GM23338 (cell line): ENCODE measurements around the gene PDE4D. TPM values are rescaled to one million over a fixed set of nuclear protein-coding genes. Genes with fewer than 3 reads are reported as not detected.
"Not testable (repeated sequence)": the region's sequence is repeated elsewhere in the genome, so short reads cannot be mapped to it uniquely, and the experiment has no call there.

ENCODE experiments used
- ATAC-seq: fragments of 200-7000 bp; cut with Tn5 transposase; 3 replicates; pipeline ENCODE4 v1.9.1; 2020
- DNase-seq: peaks from one replicate; pipeline ENCODE4 v3.0.0-alpha.2; 2015; ENCODE audit warnings: low spot score
- H2AFZ ChIP-seq: fragments of 200-600 bp; sonication (generic); 2 replicates; pipeline ENCODE4 v1.8.0; 2016; ENCODE audit warnings: antibody characterized with exemption, mild to moderate bottlenecking, moderate library complexity
- H3F3A ChIP-seq: fragments of 200-600 bp; sonication (generic); replicated peaks from 2 replicates; pipeline ENCODE4 v1.8.0; 2017; ENCODE audit warnings: antibody characterized with exemption, mixed run types, low read depth
- H3K27ac ChIP-seq: fragments of 200-600 bp; sonication (generic); 2 replicates; pipeline ENCODE4 v1.6.1; 2016; ENCODE audit warnings: low read depth
- H3K27me3 ChIP-seq: fragments of 200-600 bp; sonication (generic); 2 replicates; pipeline ENCODE4 v1.8.0; 2016; ENCODE audit warnings: mild to moderate bottlenecking, mixed run types, moderate library complexity; ENCODE audit not compliant: insufficient read depth
- H3K36me3 ChIP-seq: fragments of 200-600 bp; sonication (generic); 2 replicates; pipeline ENCODE4 v1.8.0; 2016; ENCODE audit warnings: mild to moderate bottlenecking; ENCODE audit not compliant: insufficient read depth
- H3K4me1 ChIP-seq: fragments of 200-600 bp; sonication (generic); 2 replicates; pipeline ENCODE4 v1.8.0; 2016; ENCODE audit warnings: mild to moderate bottlenecking, moderate library complexity; ENCODE audit not compliant: insufficient read depth
- H3K4me2 ChIP-seq: fragments of 200-600 bp; sonication (generic); 2 replicates; pipeline ENCODE4 v1.7.1; 2017; ENCODE audit warnings: mixed run types
- H3K4me3 ChIP-seq: fragments of 200-600 bp; sonication (generic); 2 replicates; pipeline ENCODE4 v1.6.1; 2016; ENCODE audit warnings: mixed run types
- H3K79me2 ChIP-seq: fragments of 200-600 bp; sonication (generic); replicated peaks from 2 replicates; pipeline ENCODE4 v1.8.0; 2017; ENCODE audit warnings: mild to moderate bottlenecking; ENCODE audit not compliant: insufficient read depth
- H3K9me2 ChIP-seq: fragments of 200-600 bp; sonication (generic); 2 replicates; pipeline ENCODE4 v1.8.0; 2017; ENCODE audit not compliant: insufficient read depth
- H4K20me1 ChIP-seq: fragments of 200-600 bp; sonication (generic); replicated peaks from 2 replicates; pipeline ENCODE4 v1.8.0; 2017; ENCODE audit warnings: mild to moderate bottlenecking; ENCODE audit not compliant: insufficient read depth
- H3K27ac Mint-ChIP-seq: 2 replicates; pipeline ENCODE4 v1.8.0; 2020; ENCODE audit warnings: inconsistent platforms, mild to moderate bottlenecking, moderate library complexity, mixed read lengths
- H3K27me3 Mint-ChIP-seq: 3 replicates; pipeline ENCODE4 v1.8.0; 2022; ENCODE audit warnings: low read depth, mild to moderate bottlenecking, moderate library complexity, mixed read lengths, inconsistent platforms; ENCODE audit not compliant: insufficient read depth, poor library complexity
- H3K36me3 Mint-ChIP-seq: 3 replicates; pipeline ENCODE4 v1.8.0; 2021; ENCODE audit warnings: low read depth, mild to moderate bottlenecking, inconsistent platforms, moderate library complexity, mixed read lengths
- H3K4me1 Mint-ChIP-seq: 3 replicates; pipeline ENCODE4 v1.8.0; 2020; ENCODE audit warnings: mild to moderate bottlenecking, inconsistent platforms, mixed read lengths
- H3K4me3 Mint-ChIP-seq: 3 replicates; pipeline ENCODE4 v1.8.0; 2021; ENCODE audit warnings: moderate library complexity, mild to moderate bottlenecking, inconsistent platforms, mixed read lengths
- H3K9me3 Mint-ChIP-seq: 3 replicates; pipeline ENCODE4 v1.8.0; 2020; ENCODE audit warnings: moderate library complexity, mild to moderate bottlenecking, inconsistent platforms, mixed read lengths
- CREB1 ChIP-seq: fragments of 250-450 bp; sonication (Bioruptor Pico); IDR thresholded peaks from 2 replicates; pipeline ENCODE4 v1.5.0; 2020; ENCODE audit warnings: low read depth, mild to moderate bottlenecking, moderate library complexity
- EZH2phosphoT487 ChIP-seq: fragments of 200-600 bp; sonication (generic); IDR thresholded peaks from one replicate; pipeline ENCODE4 v1.8.1; 2018; ENCODE audit warnings: antibody characterized with exemption; ENCODE audit not compliant: unreplicated experiment
- POLR2AphosphoS5 ChIP-seq: IDR thresholded peaks from 2 replicates; pipeline ENCODE4 v1.6.1; 2016; ENCODE audit warnings: antibody characterized with exemption, low read depth
- polyA plus RNA-seq: library from polyadenylated mRNA; unstranded; fragments of >200 nt; fragmentation: Nextera tagmentation; extraction: Ambion mirVana; gene quantifications from 2 replicates; pipeline ENCODE4 v1.2.1, GENCODE V29; 2016
- total RNA-seq: library from RNA; depleted of rRNA; stranded (reverse); fragments of >200 nt; shearing (Covaris generic); gene quantifications from 2 replicates; pipeline ENCODE4 v1.2.3, GENCODE V29; 2014
- TF ChIP-seq, protein P1 (sequence below), 2 experiments: fragments of 200-600 bp in 1 of 2; sonication (generic) in 1 of 2; conservative IDR thresholded peaks; 2 replicates each; pipeline versions ENCODE4 v1.5.1 to v1.6.1; 2016 to 2017; ENCODE audit warnings: antibody characterized with exemption in 2 of 2, low read depth in 2 of 2, mild to moderate bottlenecking in 2 of 2, moderate library complexity in 1 of 2

Gene PDE4D
- total and polyA plus RNA-seq, 2 experiments from 2014 or later: 2.1 to 4.7 TPM

DNA sequence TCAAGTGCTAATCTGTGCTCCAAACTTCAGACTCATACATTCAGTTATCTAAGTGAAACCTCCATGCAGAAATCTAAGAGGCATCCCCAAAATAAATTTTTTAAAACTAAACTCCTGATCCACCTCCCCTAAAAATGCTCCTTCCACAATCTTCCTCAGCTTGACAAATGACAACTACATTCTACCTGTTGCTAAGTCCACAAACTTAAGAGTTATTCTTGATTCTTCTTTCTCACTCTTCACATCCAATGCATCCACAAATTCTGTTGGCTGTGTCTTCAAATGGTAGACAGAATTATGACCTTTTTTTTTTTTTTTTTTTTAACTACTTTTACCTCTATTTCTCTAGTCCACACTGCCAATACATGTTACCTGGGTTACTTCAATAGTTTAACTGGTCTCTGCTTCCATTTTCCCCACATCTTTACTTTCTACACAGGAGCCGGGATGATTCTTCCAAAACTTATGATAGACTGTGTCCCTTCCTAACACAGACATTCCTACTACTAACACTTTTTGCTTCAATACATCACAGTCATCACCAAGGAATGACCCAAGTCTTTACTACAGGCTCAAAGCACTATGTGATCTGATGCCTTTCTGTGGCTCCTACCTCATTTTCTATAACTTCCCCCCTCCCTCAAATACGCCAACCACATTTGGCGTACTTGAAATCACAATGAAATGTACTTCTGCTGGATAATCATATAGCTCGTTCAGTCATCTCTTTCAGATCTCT is 143.6 kb downstream of the PDE4D start:
- Histone ChIP-seq H3K4me3 (no peak overlapping the region), H3K79me2 (no peaks in the 10 kb centered on the region), H2AFZ (no peak overlapping the region), H3K27me3 (no peaks in the 10 kb centered on the region), H3K4me2 (no peak overlapping the region), H3K36me3 (no peaks in the 10 kb centered on the region), H3F3A (no peaks in the 10 kb centered on the region), H4K20me1 (no peaks in the 10 kb centered on the region), H3K4me1 (no peaks in the 10 kb centered on the region; the same call in 1 of the 2 replicates), H3K27ac (no peak overlapping the region), H3K9me2 (0 out of 2 replicates have a peak, but pooled peaks cover 4% of the 10 kb centered on the region)
- TF ChIP-seq POLR2AphosphoS5: no peak
- no peak for TF ChIP-seq CREB1 (CRISPR knock-in tag)
- DNase-seq (no peak), ATAC-seq (no peak)
- no peaks in the 10 kb centered on the region for H3K4me1 Mint-ChIP-seq
- H3K27me3 Mint-ChIP-seq: no peaks in the 10 kb centered on the region
- H3K4me3 Mint-ChIP-seq: no peak overlapping the region
- no peaks in the 10 kb centered on the region for H3K9me3 Mint-ChIP-seq
- H3K27ac Mint-ChIP-seq: no peak overlapping the region
- no peaks in the 10 kb centered on the region for H3K36me3 Mint-ChIP-seq

DNA sequence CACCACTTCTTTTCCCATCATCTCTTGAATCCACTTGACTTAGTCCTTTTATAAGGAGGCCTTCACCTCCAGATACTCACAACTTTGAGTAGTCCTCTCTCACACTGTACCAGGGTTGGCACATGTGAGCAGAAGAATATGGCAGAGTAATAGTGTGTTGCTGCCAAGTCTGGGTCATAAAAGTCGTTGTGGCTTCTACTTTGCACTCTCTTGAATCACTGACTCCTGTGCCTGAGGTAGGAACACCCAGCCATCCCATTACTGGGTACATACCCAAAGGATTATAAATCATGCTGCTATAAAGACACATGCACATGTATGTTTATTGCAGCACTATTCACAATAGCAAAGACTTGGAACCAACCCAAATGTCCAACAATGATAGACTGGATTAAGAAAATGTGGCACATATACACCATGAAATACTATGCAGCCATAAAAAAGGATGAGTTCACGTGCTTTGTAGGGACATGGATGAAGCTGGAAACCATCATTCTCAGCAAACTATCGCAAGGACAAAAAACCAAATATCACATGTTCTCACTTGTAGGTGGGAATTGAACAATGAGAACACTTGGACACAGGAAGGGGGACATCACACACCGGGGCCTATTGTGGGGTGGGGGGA is 145.4 kb downstream of the PDE4D start:
- H3K4me3 ChIP-seq, H3K27ac ChIP-seq: not testable (repeated sequence)

DNA sequence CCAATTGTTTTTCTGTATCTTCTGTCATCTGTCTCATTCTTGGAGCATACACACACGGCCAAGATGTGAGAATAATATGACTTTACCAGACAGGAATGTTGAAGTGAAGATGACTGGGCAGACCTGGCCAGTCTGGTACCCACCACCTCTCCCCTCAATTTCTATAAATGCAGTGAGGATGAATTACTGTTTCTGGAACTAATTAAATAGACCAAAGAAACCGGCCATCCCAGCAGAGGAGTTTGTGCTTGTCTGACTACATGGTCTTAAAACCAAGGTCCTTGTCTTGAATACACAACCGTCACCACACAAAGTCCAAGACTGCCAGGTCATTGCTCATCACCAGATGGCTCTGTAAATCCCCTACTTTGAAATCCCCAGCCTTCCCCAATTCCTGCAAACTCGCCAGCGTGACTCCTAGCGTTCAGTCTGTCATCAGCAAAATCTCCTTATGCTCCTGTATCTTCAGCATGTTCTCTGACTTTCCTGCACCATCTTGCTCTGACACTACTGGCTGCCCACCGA is 147.2 kb downstream of the PDE4D start:
- no peaks in the 10 kb centered on the region; the same call in 1 of the 2 replicates for H3K4me1 ChIP-seq
- no peaks in the 10 kb centered on the region for H4K20me1 ChIP-seq
- no peak overlapping the region for H3K4me2 ChIP-seq
- Mint-ChIP-seq H3K4me3 (no peak overlapping the region), H3K27ac (no peak overlapping the region), H3K36me3 (no peaks in the 10 kb centered on the region), H3K4me1 (no peaks in the 10 kb centered on the region), H3K9me3 (no peaks in the 10 kb centered on the region), H3K27me3 (no peaks in the 10 kb centered on the region)
- no peaks in the 10 kb centered on the region for H3K27me3 ChIP-seq
- ATAC-seq: no peak
- no peaks in the 10 kb centered on the region for H3K36me3 ChIP-seq
- no peak overlapping the region for H3K27ac ChIP-seq
- no peaks in the 10 kb centered on the region for H3F3A ChIP-seq
- DNase-seq: no peak
- H3K4me3 ChIP-seq: no peak overlapping the region
- TF ChIP-seq EZH2phosphoT487 (no peak), CREB1 (CRISPR knock-in tag) (no peak)
- TF ChIP-seq, protein P1, sequence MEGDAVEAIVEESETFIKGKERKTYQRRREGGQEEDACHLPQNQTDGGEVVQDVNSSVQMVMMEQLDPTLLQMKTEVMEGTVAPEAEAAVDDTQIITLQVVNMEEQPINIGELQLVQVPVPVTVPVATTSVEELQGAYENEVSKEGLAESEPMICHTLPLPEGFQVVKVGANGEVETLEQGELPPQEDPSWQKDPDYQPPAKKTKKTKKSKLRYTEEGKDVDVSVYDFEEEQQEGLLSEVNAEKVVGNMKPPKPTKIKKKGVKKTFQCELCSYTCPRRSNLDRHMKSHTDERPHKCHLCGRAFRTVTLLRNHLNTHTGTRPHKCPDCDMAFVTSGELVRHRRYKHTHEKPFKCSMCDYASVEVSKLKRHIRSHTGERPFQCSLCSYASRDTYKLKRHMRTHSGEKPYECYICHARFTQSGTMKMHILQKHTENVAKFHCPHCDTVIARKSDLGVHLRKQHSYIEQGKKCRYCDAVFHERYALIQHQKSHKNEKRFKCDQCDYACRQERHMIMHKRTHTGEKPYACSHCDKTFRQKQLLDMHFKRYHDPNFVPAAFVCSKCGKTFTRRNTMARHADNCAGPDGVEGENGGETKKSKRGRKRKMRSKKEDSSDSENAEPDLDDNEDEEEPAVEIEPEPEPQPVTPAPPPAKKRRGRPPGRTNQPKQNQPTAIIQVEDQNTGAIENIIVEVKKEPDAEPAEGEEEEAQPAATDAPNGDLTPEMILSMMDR (conservative IDR thresholded peaks at IDR 0.05; ENCODE audit: low read depth in 2 of 2): no peak
- H2AFZ ChIP-seq: 0 out of 2 replicates have a peak overlapping the region, but pooled peaks have one; percentile 52
- H3K9me2 ChIP-seq: 0 out of 2 replicates have a peak, but pooled peaks cover 4% of the 10 kb centered on the region
- no peaks in the 10 kb centered on the region for H3K79me2 ChIP-seq

More for the DNA sequence above, 145.4 kb downstream of the PDE4D start:
- H4K20me1 ChIP-seq, H3K4me3 Mint-ChIP-seq, H3K27me3 ChIP-seq, DNase-seq, H3K36me3 Mint-ChIP-seq, H3K4me1 ChIP-seq, H3K27me3 Mint-ChIP-seq, H3F3A ChIP-seq, ATAC-seq, H3K4me2 ChIP-seq, H2AFZ ChIP-seq, H3K27ac Mint-ChIP-seq, H3K9me3 Mint-ChIP-seq, H3K79me2 ChIP-seq, H3K4me1 Mint-ChIP-seq, H3K9me2 ChIP-seq, H3K36me3 ChIP-seq: not testable (repeated sequence)
